GM12891 (cell line): ENCODE results near the gene DUOX2.

ENCODE experiments used
- DNase-seq: peaks from one replicate; pipeline ENCODE4 v3.0.0; 2011; ENCODE audit warnings: low spot score; ENCODE audit not compliant: insufficient read length
- FAIRE-seq: peaks from 2 replicates; lab custom pipeline; 2011; peaks lifted over from hg19 to GRCh38; lab: Jason Lieb, UNC
- PAX5 ChIP-seq: IDR thresholded peaks from 2 replicates; pipeline ENCODE4 v1.6.1; 2011; ENCODE audit warnings: low read length, moderate library complexity, mild to moderate bottlenecking; ENCODE audit not compliant: insufficient read depth, severe bottlenecking
- POLR2A ChIP-seq: IDR thresholded peaks from 2 replicates; pipeline ENCODE4 v1.6.1; 2011; ENCODE audit warnings: low read depth, low read length, control low read depth
- POLR2AphosphoS5 ChIP-seq: IDR thresholded peaks from 2 replicates; pipeline ENCODE4 v1.6.1; 2011; ENCODE audit warnings: low read depth, low read length, control low read depth
- POU2F2 ChIP-seq: IDR thresholded peaks from 2 replicates; pipeline ENCODE4 v1.6.1; 2011; ENCODE audit warnings: low read depth, mild to moderate bottlenecking, control low read depth, low read length, moderate library complexity
- SPI1 ChIP-seq: IDR thresholded peaks from 2 replicates; pipeline ENCODE4 v1.6.1; 2011; ENCODE audit warnings: low read depth, low read length, control low read depth
- TAF1 ChIP-seq: IDR thresholded peaks from 2 replicates; pipeline ENCODE4 v1.6.1; 2011; ENCODE audit warnings: low read depth, low read length, control low read depth

DUOX2 gene

DNA sequence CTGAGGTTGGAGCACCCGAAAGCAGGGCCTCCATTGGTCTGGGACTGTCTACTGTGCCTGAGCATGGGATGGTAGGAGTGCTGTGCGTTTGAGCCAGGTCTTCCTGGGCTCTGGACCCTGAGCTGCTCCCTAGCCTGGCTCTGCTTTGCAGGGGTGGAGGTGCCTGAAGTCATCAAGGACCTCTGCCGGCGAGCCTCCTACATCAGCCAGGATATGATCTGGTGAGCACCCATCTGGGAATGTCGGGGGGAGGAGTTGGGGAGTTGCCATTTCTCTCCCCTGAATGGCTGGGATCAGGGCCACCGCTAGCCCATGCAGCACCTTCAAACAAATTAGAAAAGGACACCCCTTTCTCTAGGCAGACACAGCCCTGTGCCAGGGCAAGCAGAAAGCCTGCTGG lies 36.5 kb upstream of the DUOX2 start:
- TF ChIP-seq TAF1 (no peak), SPI1 (no peak), PAX5 (no peak), POLR2AphosphoS5 (no peak), POU2F2 (no peak), POLR2A (no peak)
- DNase-seq (no peak), FAIRE-seq (no peak)

DNA sequence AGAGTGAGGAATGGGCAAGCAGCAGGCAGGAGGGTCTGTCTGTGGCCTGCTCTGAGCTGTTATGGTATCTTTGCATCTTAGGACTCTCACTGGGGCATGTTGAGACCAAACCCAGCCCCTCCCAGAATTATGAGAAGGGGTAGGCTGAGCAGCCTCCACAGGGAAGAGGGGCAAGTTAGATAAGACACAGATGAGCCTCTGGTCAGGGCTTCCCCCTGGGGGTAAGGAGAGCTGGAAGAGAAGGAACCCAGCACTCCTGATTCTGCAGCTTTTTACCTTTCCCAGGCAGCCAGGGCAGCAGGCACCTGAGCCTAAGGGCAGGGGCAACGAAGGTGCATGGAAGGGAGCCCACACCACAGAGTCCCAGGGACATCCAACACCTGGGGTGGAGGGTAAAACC lies 35.1 kb upstream of the DUOX2 start:
- no peak for FAIRE-seq

DNA sequence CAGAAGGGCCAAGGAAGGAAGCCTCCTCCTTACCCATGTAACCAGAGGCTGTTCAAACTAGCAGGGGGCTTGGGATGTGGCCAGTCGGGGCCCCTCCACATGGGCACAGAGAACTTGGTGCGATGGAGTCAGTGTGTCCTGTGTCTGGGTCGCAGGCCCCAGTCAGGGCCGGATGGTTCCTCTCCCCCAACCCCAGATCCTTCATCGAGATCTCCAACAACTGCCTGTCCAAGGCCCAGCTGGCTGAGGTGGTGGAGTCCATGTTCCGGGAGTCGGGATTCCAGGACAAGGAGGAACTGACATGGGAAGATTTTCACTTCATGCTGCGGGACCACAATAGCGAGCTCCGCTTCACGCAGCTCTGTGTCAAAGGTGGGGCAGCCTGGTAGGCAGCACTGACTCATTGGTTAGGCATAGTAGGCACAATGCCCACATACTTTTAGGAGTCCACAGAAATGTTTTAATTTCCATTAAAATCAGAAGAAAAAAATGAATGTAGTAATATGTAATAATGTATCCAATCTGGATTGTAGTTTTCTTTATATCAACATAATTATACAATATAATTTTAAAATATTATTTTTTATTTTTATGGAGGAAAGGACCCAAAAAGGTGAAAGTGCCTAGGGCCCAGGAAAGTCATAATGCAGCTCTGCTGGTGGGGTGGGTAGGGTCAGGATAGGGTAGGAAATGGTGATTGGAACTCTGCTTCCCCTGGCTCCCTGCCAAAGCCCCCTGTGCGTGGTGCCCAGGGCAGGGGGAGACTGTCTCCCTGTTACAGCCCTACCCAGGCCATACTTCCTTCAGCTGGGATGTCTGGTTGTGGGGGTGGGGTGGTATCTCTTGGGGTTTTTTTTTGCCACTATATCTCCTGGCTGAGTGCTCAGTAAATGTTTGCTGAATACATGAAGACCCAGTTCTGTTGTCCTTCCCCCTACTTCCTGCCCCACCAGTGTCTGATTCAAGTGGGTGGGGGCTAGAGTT lies 34.4 kb upstream of the DUOX2 start:
- TF ChIP-seq POLR2A (no peak), POLR2AphosphoS5 (no peak), SPI1 (no peak), TAF1 (no peak), POU2F2 (no peak), PAX5 (no peak)
- FAIRE-seq: no peak
- DNase-seq: no peak

More for the DNA sequence above, 35.1 kb upstream of the DUOX2 start:
- DNase-seq: no peak
- TF ChIP-seq POLR2A (no peak), POLR2AphosphoS5 (no peak), PAX5 (no peak), SPI1 (no peak), TAF1 (no peak), POU2F2 (no peak)

DNA sequence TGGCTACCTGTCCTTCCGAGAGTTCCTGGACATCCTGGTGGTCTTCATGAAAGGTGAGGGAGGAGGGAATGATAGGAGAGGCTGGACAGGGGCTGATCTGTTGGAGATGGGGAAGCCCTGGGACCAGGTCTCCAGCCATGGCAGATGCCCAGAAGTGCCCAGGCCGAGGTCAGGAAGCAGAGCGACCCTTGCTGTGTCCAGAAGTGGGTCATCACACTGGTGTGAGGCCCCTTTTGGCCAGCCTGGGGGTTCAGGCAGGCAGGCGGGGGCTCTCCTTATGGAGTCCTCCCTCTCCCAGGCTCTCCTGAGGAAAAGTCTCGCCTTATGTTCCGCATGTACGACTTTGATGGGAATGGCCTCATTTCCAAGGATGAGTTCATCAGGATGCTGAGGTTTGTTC lies 33.6 kb upstream of the DUOX2 start:
- no peak for DNase-seq
- TF ChIP-seq POLR2AphosphoS5 (no peak), PAX5 (no peak), SPI1 (no peak), POU2F2 (no peak), TAF1 (no peak), POLR2A (no peak)
- no peak for FAIRE-seq

DNA sequence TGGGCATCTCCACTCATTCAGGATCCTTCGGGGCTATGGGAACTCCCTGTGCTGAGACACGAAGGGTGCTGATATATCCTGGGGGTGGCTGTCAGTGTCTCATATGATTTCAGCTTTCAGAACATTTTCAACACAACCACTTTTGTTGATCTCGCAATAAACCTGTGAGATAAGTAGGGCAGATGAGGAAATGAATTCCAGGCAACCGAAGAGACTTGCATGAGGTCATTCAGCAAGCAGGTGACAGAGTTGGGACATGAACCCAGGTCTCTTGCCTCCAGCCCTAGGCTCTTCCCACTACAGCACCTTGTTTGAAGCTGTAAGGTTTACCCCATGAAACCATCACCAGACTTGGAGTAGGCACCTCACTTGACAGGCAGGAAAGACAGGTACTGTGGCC lies 32.4 kb upstream of the DUOX2 start:
- DNase-seq (no peak), FAIRE-seq (no peak)
- TF ChIP-seq POLR2AphosphoS5 (no peak), SPI1 (no peak), POU2F2 (no peak), PAX5 (no peak), TAF1 (no peak), POLR2A (no peak)

DNA sequence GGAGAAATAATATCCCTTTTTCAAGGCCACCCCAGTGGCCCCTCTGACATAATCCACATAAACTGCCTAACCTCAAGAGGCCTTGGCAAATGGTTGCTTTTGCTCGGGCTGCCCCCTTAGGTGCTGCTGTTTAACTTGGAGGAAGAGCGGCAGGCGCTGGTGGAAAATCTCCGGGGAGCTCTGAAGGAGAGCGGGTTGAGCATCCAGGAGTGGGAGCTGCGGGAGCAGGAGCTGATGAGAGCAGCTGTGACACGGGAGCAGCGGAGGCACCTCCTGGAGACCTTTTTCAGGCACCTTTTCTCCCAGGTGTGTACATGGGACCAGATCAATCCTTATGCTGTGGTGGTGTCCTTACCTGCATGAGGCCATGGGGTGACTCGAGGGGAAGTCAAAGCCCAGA lies 30.8 kb upstream of the DUOX2 start:
- DNase-seq: no peak
- FAIRE-seq: no peak
- TF ChIP-seq PAX5: no peak

DNA sequence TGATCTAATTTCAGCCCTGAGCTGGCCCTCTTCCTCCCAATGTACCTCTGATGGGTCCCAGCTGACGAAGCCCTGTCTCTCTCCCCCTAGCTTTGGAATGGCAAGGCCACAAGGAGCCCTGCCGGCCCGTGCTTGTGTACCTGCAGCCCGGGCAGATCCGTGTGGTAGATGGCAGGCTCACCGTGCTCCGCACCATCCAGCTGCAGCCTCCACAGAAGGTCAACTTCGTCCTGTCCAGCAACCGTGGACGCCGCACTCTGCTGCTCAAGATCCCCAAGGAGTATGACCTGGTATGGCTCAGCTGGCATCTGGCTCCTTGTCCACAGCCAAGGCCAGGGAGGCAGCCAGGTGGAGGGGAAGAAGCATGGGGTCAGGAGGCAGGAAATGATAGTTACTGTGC lies 30.0 kb upstream of the DUOX2 start:
- FAIRE-seq (no peak), DNase-seq (no peak)
- TF ChIP-seq POLR2A (no peak), SPI1 (no peak)

DNA sequence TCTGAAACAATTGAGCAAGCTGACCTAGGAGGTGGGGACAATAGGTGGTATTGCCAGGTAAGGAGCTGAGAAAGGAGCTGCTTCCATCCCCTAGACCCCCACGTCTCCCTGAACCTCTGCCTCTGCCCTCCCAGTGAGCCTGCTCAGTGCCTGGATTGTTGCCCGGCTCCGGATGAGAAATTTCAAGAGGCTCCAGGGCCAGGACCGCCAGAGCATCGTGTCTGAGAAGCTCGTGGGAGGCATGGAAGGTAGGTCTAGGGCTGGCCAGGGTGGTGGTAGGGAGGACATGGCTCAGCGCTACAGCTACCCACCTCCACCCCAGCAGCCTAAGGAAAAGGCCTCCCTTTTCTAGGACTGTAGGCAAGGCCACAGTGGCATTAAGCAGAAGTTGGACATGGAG lies 29.1 kb upstream of the DUOX2 start:
- no peak for FAIRE-seq
- TF ChIP-seq POLR2AphosphoS5 (no peak), POLR2A (no peak), PAX5 (no peak), POU2F2 (no peak), SPI1 (no peak), TAF1 (no peak)
- no peak for DNase-seq

DNA sequence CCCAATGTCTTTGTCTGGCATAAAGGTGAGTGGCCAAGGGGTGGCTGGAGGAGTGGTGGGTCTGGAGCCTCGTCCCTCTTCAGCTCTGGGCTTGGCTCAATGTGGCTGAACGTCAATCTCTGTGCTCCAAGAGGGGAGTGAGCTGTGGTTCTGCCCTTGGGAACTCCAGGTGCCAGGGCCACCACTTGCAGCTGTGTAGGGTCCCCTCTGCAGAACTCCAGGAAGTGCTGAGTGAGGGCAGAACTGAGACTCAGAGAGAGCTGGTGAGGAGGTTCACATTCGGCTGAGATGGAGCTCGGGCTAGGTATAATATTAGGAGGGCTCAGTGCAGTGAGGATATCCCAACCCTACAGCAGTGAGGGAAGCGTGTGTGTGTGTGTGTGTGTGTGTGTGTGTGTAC lies 27.4 kb upstream of the DUOX2 start:
- DNase-seq (no peak), FAIRE-seq (no peak)
- TF ChIP-seq SPI1 (no peak), POLR2AphosphoS5 (no peak), POU2F2 (no peak), POLR2A (no peak), PAX5 (no peak), TAF1 (no peak)
